MM.1S (cell line): ENCODE measurements around the gene CT83.

Source experiments
- EZH2 ChIP-seq: fragments of 300-600 bp; sonication (generic); optimal IDR thresholded peaks from 2 replicates; pipeline ENCODE3; 2017; ENCODE audit warnings: low read depth, mild to moderate bottlenecking, antibody characterized with exemption, low read length, mixed read lengths
- TF ChIP-seq, protein P1 (sequence below): fragments of 300-600 bp; sonication (generic); IDR thresholded peaks from 2 replicates; pipeline ENCODE4 v1.5.1; 2016; ENCODE audit warnings: antibody characterized with exemption, low read length, mixed read lengths

DNA sequence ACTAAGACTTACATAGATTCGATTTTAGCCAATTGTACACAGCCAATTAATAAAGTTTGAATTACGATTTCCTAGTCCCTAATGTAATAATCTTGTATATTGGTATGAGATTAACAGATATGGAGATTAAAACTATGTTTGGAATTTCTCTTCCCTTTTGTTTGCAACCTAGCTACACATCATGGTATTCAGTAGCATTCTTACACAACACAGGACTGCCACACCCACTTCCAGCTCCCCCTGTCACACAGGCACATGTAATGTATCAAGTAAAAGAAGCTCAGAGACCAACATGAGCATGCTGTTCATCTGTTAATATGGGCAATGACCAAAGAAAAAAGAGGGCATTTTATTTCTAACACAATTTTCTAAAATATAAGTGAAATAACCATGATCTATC, 13.6 kb downstream of the CT83 start:
- TF ChIP-seq, protein P1, sequence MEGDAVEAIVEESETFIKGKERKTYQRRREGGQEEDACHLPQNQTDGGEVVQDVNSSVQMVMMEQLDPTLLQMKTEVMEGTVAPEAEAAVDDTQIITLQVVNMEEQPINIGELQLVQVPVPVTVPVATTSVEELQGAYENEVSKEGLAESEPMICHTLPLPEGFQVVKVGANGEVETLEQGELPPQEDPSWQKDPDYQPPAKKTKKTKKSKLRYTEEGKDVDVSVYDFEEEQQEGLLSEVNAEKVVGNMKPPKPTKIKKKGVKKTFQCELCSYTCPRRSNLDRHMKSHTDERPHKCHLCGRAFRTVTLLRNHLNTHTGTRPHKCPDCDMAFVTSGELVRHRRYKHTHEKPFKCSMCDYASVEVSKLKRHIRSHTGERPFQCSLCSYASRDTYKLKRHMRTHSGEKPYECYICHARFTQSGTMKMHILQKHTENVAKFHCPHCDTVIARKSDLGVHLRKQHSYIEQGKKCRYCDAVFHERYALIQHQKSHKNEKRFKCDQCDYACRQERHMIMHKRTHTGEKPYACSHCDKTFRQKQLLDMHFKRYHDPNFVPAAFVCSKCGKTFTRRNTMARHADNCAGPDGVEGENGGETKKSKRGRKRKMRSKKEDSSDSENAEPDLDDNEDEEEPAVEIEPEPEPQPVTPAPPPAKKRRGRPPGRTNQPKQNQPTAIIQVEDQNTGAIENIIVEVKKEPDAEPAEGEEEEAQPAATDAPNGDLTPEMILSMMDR, result no peak
- no peak for TF ChIP-seq EZH2
